ENCODE data around the gene MINDY1.

Gene MINDY1

DNA sequence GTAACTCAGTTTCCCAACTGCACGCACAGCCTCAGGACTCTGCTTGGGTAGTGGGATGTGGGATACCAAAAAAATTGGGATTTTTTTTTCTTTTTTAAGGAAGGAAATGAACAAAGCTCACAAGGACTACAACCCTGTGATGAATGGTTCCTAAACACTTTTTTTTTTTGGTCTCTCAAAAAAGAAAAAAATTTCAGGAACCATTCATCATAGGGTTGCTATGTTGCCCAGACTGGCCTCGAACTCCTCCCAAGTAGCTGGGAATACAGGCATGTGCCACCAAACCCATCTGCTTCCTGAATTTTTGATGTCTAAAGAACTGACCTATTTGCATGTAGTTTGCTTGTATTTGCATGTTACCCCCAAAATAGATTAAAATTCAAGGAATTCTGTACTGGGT is 6.8 kb downstream of the MINDY1 start:
- TF ChIP-seq, protein P1, sequence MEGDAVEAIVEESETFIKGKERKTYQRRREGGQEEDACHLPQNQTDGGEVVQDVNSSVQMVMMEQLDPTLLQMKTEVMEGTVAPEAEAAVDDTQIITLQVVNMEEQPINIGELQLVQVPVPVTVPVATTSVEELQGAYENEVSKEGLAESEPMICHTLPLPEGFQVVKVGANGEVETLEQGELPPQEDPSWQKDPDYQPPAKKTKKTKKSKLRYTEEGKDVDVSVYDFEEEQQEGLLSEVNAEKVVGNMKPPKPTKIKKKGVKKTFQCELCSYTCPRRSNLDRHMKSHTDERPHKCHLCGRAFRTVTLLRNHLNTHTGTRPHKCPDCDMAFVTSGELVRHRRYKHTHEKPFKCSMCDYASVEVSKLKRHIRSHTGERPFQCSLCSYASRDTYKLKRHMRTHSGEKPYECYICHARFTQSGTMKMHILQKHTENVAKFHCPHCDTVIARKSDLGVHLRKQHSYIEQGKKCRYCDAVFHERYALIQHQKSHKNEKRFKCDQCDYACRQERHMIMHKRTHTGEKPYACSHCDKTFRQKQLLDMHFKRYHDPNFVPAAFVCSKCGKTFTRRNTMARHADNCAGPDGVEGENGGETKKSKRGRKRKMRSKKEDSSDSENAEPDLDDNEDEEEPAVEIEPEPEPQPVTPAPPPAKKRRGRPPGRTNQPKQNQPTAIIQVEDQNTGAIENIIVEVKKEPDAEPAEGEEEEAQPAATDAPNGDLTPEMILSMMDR (IDR thresholded peaks at IDR 0.05; ENCODE audit: low read depth, low read length, missing control alignments): no peak
- in situ Hi-C loops (cut with HindIII; ENCODE audit: low pct_ligation_motif_present, low sequenced_read_pairs): no loop called here

GRCh38 chr1:150999051-150999674 is 7.5 kb downstream of the MINDY1 start:
- peak; percentile 84 for DNase-seq
- no peak overlapping the region for H3K4me3 ChIP-seq (ENCODE audit: low read depth, low read length)
- H3K36me3 ChIP-seq (replicated peaks): peaks cover 3% of the 10 kb centered on the region
- TF ChIP-seq, protein P1 (IDR thresholded peaks at IDR 0.05; ENCODE audit: low read depth, low read length, missing control alignments): no peak
- peak overlapping the region; percentile 75 for H3K27ac ChIP-seq
- in situ Hi-C loops (cut with HindIII; ENCODE audit: low pct_ligation_motif_present, low sequenced_read_pairs): no loop called here
- H3K27me3 ChIP-seq (replicated peaks): no peaks in the 10 kb centered on the region

More for the DNA sequence above, 6.8 kb downstream of the MINDY1 start:
- Histone ChIP-seq H3K27ac (peak overlapping the region; percentile 75), H3K4me3 (ENCODE audit: low read depth, low read length) (no peak overlapping the region), H3K27me3 (replicated peaks) (no peaks in the 10 kb centered on the region), H3K36me3 (replicated peaks) (peaks cover 3% of the 10 kb centered on the region)
- DNase-seq: no peak

DNA sequence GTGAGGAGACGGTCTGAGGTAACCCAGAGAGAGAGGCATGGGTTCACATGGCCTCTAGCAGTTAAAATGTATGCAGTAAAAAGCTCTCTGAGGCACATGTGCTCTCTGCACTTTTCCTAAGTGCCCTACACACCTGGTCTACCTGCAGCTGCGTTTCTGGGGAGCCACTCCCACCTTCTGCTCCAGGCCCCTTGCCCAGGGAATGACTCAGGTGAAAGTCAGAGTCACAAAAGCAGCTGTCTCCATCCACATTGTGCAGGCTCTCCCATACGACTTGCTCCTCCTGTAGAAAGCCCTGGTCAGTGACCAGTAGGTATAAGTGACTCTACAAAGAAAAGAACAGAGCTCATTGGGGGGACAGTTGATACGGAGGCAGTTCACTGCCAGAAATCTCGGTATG is 8.8 kb downstream of the MINDY1 start:
- Histone ChIP-seq H3K4me3 (ENCODE audit: low read depth, low read length) (no peak overlapping the region), H3K36me3 (replicated peaks) (peaks cover 3% of the 10 kb centered on the region), H3K27me3 (replicated peaks) (no peaks in the 10 kb centered on the region), H3K27ac (no peak overlapping the region)
- in situ Hi-C loops (cut with HindIII; ENCODE audit: low pct_ligation_motif_present, low sequenced_read_pairs): no loop called here
- TF ChIP-seq, protein P1 (IDR thresholded peaks at IDR 0.05; ENCODE audit: low read depth, low read length, missing control alignments): no peak
- no peak for DNase-seq

GRCh38 chr1:150997126-150997872 is 9.4 kb downstream of the MINDY1 start:
- no peak for DNase-seq
- in situ Hi-C loops (cut with HindIII; ENCODE audit: low pct_ligation_motif_present, low sequenced_read_pairs): no loop called here
- no peaks in the 10 kb centered on the region for H3K27me3 ChIP-seq (replicated peaks)
- TF ChIP-seq, protein P1 (IDR thresholded peaks at IDR 0.05; ENCODE audit: low read depth, low read length, missing control alignments): no peak
- H3K27ac ChIP-seq: no peak overlapping the region
- H3K4me3 ChIP-seq (ENCODE audit: low read depth, low read length): no peak overlapping the region
- peaks cover 3% of the 10 kb centered on the region for H3K36me3 ChIP-seq (replicated peaks)

DNA sequence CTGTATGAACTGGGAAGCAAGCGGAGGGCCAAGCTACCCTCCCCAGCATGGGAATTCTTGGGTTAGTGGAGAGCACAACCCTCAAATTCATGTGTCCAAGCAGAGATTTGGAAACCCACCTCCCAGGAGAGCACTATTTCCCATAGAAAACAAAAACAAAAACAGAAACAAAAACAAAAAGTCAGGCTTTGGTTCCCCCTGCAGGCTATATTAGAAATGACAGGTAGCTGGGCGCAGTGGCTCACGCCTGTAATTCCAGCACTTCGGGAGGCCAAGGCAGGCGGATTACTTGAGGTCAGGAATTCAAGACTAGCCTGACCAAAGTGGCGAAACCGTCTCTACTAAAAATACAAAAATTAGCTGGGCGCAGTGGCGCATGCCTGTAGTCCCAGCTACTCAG is 10.8 kb downstream of the MINDY1 start:
- DNase-seq: no peak
- Histone ChIP-seq H3K36me3 (replicated peaks) (peaks cover 3% of the 10 kb centered on the region), H3K27ac (no peak overlapping the region), H3K27me3 (replicated peaks) (no peaks in the 10 kb centered on the region), H3K4me3 (ENCODE audit: low read depth, low read length) (no peak overlapping the region)
- in situ Hi-C loops (cut with HindIII; ENCODE audit: low pct_ligation_motif_present, low sequenced_read_pairs): no loop called here
- TF ChIP-seq, protein P1 (IDR thresholded peaks at IDR 0.05; ENCODE audit: low read depth, low read length, missing control alignments): peak; percentile 73

Measured in brain microvascular endothelial cell (primary cell).